SH-SY5Y (cell line): ENCODE data around the gene SERPINH1.

Source experiments
- GATA2 ChIP-seq: IDR thresholded peaks from 2 replicates; pipeline ENCODE4 v1.6.1; 2011; ENCODE audit warnings: mild to moderate bottlenecking, low read depth, low read length
- GATA3 ChIP-seq: IDR thresholded peaks from 2 replicates; pipeline ENCODE4 v1.6.1; 2011; ENCODE audit warnings: low read depth, mild to moderate bottlenecking, low read length, moderate library complexity

DNA sequence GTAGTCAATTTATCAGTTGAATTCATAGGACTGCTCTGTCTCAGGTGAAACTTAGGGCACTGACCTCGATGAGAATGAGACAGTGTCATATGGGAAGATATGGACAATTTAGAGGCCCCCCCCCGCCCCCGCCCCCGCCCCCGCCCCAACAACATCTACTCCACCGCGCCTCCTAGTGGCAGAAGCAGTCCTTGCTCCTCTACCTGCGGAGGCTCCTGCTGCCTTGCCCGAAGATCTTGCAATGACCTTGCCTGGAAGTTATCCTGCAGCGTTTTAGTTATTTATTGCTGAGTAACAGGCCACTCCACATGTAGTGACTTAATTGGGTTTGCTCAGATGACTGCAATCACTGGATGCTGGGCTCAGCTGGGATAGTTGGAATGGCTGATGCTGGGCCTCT is 15.2 kb downstream of the SERPINH1 start:
- TF ChIP-seq GATA2, result no peak
- TF ChIP-seq GATA3, result no peak
